ENCODE results near the gene GLYAT. TPM values are rescaled to one million over a fixed set of nuclear protein-coding genes. Genes with fewer than 3 reads are reported as not detected.

Gene GLYAT
- total RNA-seq, 4 donors from 2014 or later: 0.36 to 0.42 TPM; not detected in 2

GRCh38 chr11:58774164-58774593, 42.4 kb upstream of the GLYAT start:
- WGBS: 38% methylated on average over 4 of the region's 4 CpGs
- no peak for DNase-seq (ENCODE audit: low spot score in 2 of 2)
- H3K27me3 ChIP-seq: no peaks in the 10 kb centered on the region
- no peaks in the 10 kb centered on the region for H3K9me3 ChIP-seq
- no peaks in the 10 kb centered on the region for H3K36me3 ChIP-seq
- H3K4me3 ChIP-seq: no peak overlapping the region
- no peak overlapping the region for H3K27ac ChIP-seq
- TF ChIP-seq POLR2A (IDR thresholded peaks at IDR 0.05) (no peak), CTCF (IDR thresholded peaks at IDR 0.05) (no peak), POLR2AphosphoS5 (IDR thresholded peaks at IDR 0.05) (no peak), EP300 (IDR thresholded peaks at IDR 0.05) (no peak)
- H3K4me1 ChIP-seq: no peaks in the 10 kb centered on the region

GRCh38 chr11:58773337-58773736, 41.6 kb upstream of the GLYAT start:
- Histone ChIP-seq H3K27me3 (no peaks in the 10 kb centered on the region), H3K36me3 (no peaks in the 10 kb centered on the region), H3K27ac (no peak overlapping the region), H3K9me3 (no peaks in the 10 kb centered on the region), H3K4me3 (no peak overlapping the region), H3K4me1 (no peaks in the 10 kb centered on the region)
- DNase-seq (ENCODE audit: low spot score in 2 of 2): no peak
- TF ChIP-seq CTCF (IDR thresholded peaks at IDR 0.05) (no peak), EP300 (IDR thresholded peaks at IDR 0.05) (no peak), POLR2A (IDR thresholded peaks at IDR 0.05) (no peak), POLR2AphosphoS5 (IDR thresholded peaks at IDR 0.05) (no peak)
- WGBS: 84% methylated on average over 3 of the region's 3 CpGs

GRCh38 chr11:58772329-58773285, 40.9 kb upstream of the GLYAT start:
- no peak for TF ChIP-seq POLR2A (IDR thresholded peaks at IDR 0.05)
- TF ChIP-seq POLR2AphosphoS5 (IDR thresholded peaks at IDR 0.05): no peak
- TF ChIP-seq CTCF (IDR thresholded peaks at IDR 0.05): no peak
- no peak for TF ChIP-seq EP300 (IDR thresholded peaks at IDR 0.05)
- no peaks in the 10 kb centered on the region for H3K4me1 ChIP-seq
- H3K36me3 ChIP-seq: no peaks in the 10 kb centered on the region
- no peak overlapping the region for H3K4me3 ChIP-seq
- H3K27ac ChIP-seq: no peak overlapping the region
- no peak for DNase-seq (ENCODE audit: low spot score in 2 of 2)
- WGBS: 89% methylated on average over 5 of the region's 5 CpGs
- H3K9me3 ChIP-seq: no peaks in the 10 kb centered on the region
- no peaks in the 10 kb centered on the region for H3K27me3 ChIP-seq

- Histone ChIP-seq H3K36me3 (no peaks in the 10 kb centered on the region), H3K27ac (peak overlapping the region; percentile 17), H3K4me3 (no peak overlapping the region), H3K27me3 (no peaks in the 10 kb centered on the region), H3K9me3 (no peaks in the 10 kb centered on the region), H3K4me1 (no peaks in the 10 kb centered on the region)
- no peak for TF ChIP-seq EP300 (IDR thresholded peaks at IDR 0.05)
- TF ChIP-seq CTCF (IDR thresholded peaks at IDR 0.05): no peak
- TF ChIP-seq POLR2AphosphoS5 (IDR thresholded peaks at IDR 0.05): no peak
- 42% methylated on average over 3 of the region's 3 CpGs for WGBS
- DNase-seq (ENCODE audit: low spot score in 2 of 2): no peak
These were observed 39.7 kb upstream of the GLYAT start for GRCh38 chr11:58771458-58771855.

GRCh38 chr11:58770627-58771457, 39.1 kb upstream of the GLYAT start:
- WGBS: 52% methylated on average over 11 of the region's 11 CpGs

More at GRCh38 chr11:58770627-58771457, 39.1 kb upstream of the GLYAT start:
- no peak for DNase-seq (ENCODE audit: low spot score in 2 of 2)
- TF ChIP-seq POLR2AphosphoS5 (IDR thresholded peaks at IDR 0.05) (no peak), EP300 (IDR thresholded peaks at IDR 0.05) (no peak), CTCF (IDR thresholded peaks at IDR 0.05) (no peak), POLR2A (IDR thresholded peaks at IDR 0.05) (no peak)
- H3K27ac ChIP-seq: peak overlapping the region; percentile 38
- H3K27me3 ChIP-seq: no peaks in the 10 kb centered on the region
- no peaks in the 10 kb centered on the region for H3K9me3 ChIP-seq
- H3K4me3 ChIP-seq: no peak overlapping the region
- no peaks in the 10 kb centered on the region for H3K4me1 ChIP-seq
- no peaks in the 10 kb centered on the region for H3K36me3 ChIP-seq

Data from suprapubic skin (tissue), 4 donors.